Stomach smooth muscle (tissue), 2 donors: ENCODE results near the gene RS1.

Source experiments
- H3K27ac ChIP-seq: one replicate; pipeline ENCODE4 v1.7.0; 2013; ENCODE audit warnings: mild to moderate bottlenecking, low read length, inconsistent platforms
- H3K27me3 ChIP-seq, 2 donors: one replicate each; pipeline ENCODE4 v1.7.0; 2013; ENCODE audit warnings: low read length in 2 of 2; ENCODE audit not compliant: insufficient read depth in 2 of 2, control insufficient read depth in 1 of 2
- H3K36me3 ChIP-seq, 2 donors: one replicate each; pipeline ENCODE4 v1.7.0; 2013; ENCODE audit warnings: low read length in 2 of 2; ENCODE audit not compliant: control insufficient read depth in 2 of 2, insufficient read depth in 2 of 2
- H3K4me1 ChIP-seq: one replicate; pipeline ENCODE4 v1.7.0; 2013; ENCODE audit warnings: low read length; ENCODE audit not compliant: control insufficient read depth, insufficient read depth
- H3K4me3 ChIP-seq, 2 donors: one replicate each; pipeline ENCODE4 v1.7.0; 2013; ENCODE audit warnings: low read length in 2 of 2
- H3K9ac ChIP-seq, 2 donors: one replicate each; pipeline ENCODE4 v1.7.0; 2013; ENCODE audit warnings: low read length in 2 of 2, mild to moderate bottlenecking in 1 of 2
- H3K9me3 ChIP-seq, 2 donors: one replicate each; pipeline ENCODE4 v1.7.0; 2013; ENCODE audit warnings: low read length in 2 of 2; ENCODE audit not compliant: control insufficient read depth in 2 of 2
- donor health status: healthy.
- donor health status: Pancreatic carcinoma.

Gene RS1

GRCh38 chrX:18596096-18596495 is 75.8 kb downstream of the RS1 start:
- Histone ChIP-seq H3K9me3 (no peaks in the 10 kb centered on the region), H3K36me3 (no peaks in the 10 kb centered on the region), H3K9ac (no peak overlapping the region), H3K27ac (no peak overlapping the region), H3K4me3 (no peak overlapping the region), H3K4me1 (no peaks in the 10 kb centered on the region), H3K27me3 (no peaks in the 10 kb centered on the region)

GRCh38 chrX:18594079-18594478 is 77.8 kb downstream of the RS1 start:
- Histone ChIP-seq H3K27ac (no peak overlapping the region), H3K4me1 (no peaks in the 10 kb centered on the region), H3K27me3 (no peaks in the 10 kb centered on the region)

GRCh38 chrX:18591834-18592233 is 80.1 kb downstream of the RS1 start:
- Histone ChIP-seq H3K9me3 (no peaks in the 10 kb centered on the region), H3K27ac (no peak overlapping the region), H3K36me3 (no peaks in the 10 kb centered on the region), H3K27me3 (no peaks in the 10 kb centered on the region), H3K9ac (no peak overlapping the region), H3K4me3 (no peak overlapping the region), H3K4me1 (no peaks in the 10 kb centered on the region)

More at GRCh38 chrX:18594079-18594478, 77.8 kb downstream of the RS1 start:
- Histone ChIP-seq H3K4me3 (no peak overlapping the region), H3K9ac (no peak overlapping the region), H3K36me3 (no peaks in the 10 kb centered on the region), H3K9me3 (no peaks in the 10 kb centered on the region)
